OCI-LY3 (cell line): ENCODE results near the gene MYD88.

Source experiments
- EZH2phosphoT487 ChIP-seq: fragments of 200-600 bp; shearing (Covaris generic); IDR thresholded peaks from 2 replicates; pipeline ENCODE4 v1.6.1; 2018; ENCODE audit warnings: antibody characterized with exemption, mixed run types, low read depth
- TF ChIP-seq, protein P1 (sequence below): fragments of 200-600, 300-600 bp; sonication (generic); IDR thresholded peaks from 2 replicates; pipeline ENCODE4 v1.5.1; 2014; ENCODE audit warnings: antibody characterized with exemption, low read length, low read depth

DNA sequence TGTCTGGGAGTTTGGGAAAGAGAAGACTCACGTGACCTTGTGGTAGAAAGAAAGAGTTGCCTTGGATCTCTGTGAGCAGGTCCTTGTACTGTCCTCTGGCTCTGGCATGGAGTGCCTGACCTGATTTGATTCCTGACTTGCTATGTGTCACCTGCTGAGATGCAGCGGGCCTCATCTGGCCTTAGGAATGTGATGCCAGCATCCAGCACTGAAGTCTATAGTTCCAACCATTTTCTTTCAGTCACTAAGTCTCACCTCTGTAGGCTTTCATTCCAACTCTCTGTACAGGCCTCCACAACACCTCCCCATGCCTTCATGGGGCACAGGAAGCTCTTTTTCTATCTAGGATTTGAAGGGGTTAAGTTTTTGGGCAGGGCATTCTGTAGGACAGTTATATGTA lies 14.8 kb downstream of the MYD88 start:
- TF ChIP-seq EZH2phosphoT487 = no peak
- TF ChIP-seq, protein P1, sequence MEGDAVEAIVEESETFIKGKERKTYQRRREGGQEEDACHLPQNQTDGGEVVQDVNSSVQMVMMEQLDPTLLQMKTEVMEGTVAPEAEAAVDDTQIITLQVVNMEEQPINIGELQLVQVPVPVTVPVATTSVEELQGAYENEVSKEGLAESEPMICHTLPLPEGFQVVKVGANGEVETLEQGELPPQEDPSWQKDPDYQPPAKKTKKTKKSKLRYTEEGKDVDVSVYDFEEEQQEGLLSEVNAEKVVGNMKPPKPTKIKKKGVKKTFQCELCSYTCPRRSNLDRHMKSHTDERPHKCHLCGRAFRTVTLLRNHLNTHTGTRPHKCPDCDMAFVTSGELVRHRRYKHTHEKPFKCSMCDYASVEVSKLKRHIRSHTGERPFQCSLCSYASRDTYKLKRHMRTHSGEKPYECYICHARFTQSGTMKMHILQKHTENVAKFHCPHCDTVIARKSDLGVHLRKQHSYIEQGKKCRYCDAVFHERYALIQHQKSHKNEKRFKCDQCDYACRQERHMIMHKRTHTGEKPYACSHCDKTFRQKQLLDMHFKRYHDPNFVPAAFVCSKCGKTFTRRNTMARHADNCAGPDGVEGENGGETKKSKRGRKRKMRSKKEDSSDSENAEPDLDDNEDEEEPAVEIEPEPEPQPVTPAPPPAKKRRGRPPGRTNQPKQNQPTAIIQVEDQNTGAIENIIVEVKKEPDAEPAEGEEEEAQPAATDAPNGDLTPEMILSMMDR = no peak
